LoVo (cell line): ENCODE results near the gene KRTCAP3.

Experiments
- DNase-seq: peaks from one replicate; pipeline ENCODE4 v3.0.0-alpha.2; 2016; ENCODE audit warnings: low spot score

The KRTCAP3 gene

GRCh38 chr2:27441226-27441926, 805 bp upstream of the KRTCAP3 start:
- DNase-seq, result no peak

- DNase-seq, result peak; percentile 11
Observed at GRCh38 chr2:27442920-27443282, 720 bp downstream of the KRTCAP3 start.

GRCh38 chr2:27445155-27445554, 3.0 kb downstream of the KRTCAP3 start:
- DNase-seq, result no peak

- DNase-seq, result no peak
Observed at GRCh38 chr2:27445615-27446014, 3.4 kb downstream of the KRTCAP3 start.

GRCh38 chr2:27446057-27446456, 3.9 kb downstream of the KRTCAP3 start:
- peak; percentile 85 for DNase-seq

- DNase-seq, result no peak
Observed at GRCh38 chr2:27448381-27448780, 6.2 kb downstream of the KRTCAP3 start.

GRCh38 chr2:27451095-27451494, 8.9 kb downstream of the KRTCAP3 start:
- no peak for DNase-seq

- no peak for DNase-seq
Observed at GRCh38 chr2:27453968-27454367, 11.8 kb downstream of the KRTCAP3 start.

- DNase-seq, result no peak
Observed at GRCh38 chr2:27461118-27461517, 18.9 kb downstream of the KRTCAP3 start.

GRCh38 chr2:27464443-27464842, 22.3 kb downstream of the KRTCAP3 start:
- DNase-seq, result no peak

GRCh38 chr2:27471961-27472360, 29.8 kb downstream of the KRTCAP3 start:
- DNase-seq, result no peak

- DNase-seq, result no peak
Observed at GRCh38 chr2:27485496-27485895, 43.3 kb downstream of the KRTCAP3 start.

- DNase-seq, result no peak
Observed at GRCh38 chr2:27489118-27489497, 46.9 kb downstream of the KRTCAP3 start.

- peak; percentile 100 for DNase-seq
Observed at GRCh38 chr2:27489498-27490397, 47.6 kb downstream of the KRTCAP3 start, which contains the start of gene IFT172. IFT172 (minus strand) TSS chr2:27489743; CDS start chr2:27489653, 90 bp downstream.

- DNase-seq, result no peak
Observed at GRCh38 chr2:27492557-27492956, 50.4 kb downstream of the KRTCAP3 start.

- DNase-seq, result no peak
Observed at GRCh38 chr2:27493948-27494283, 51.7 kb downstream of the KRTCAP3 start.
